Mesodermal cell (in vitro differentiated cells): Measurements from ENCODE around the gene KLF11.
"Not testable (repeated sequence)": the region's sequence is repeated elsewhere in the genome, so short reads cannot be mapped to it uniquely, and the experiment has no call there.

ENCODE experiments used
- H3K27ac ChIP-seq: 2 replicates; pipeline ENCODE4 v1.7.0; 2013; ENCODE audit warnings: mild to moderate bottlenecking, low read depth, low read length, moderate library complexity; ENCODE audit not compliant: severe bottlenecking
- H3K36me3 ChIP-seq: 2 replicates; pipeline ENCODE4 v1.7.1; 2013; ENCODE audit warnings: mild to moderate bottlenecking, low read length, moderate library complexity; ENCODE audit not compliant: control insufficient read depth, insufficient read depth
- H3K4me1 ChIP-seq: one replicate; pipeline ENCODE4 v1.7.1; 2013; ENCODE audit warnings: mild to moderate bottlenecking, low read length; ENCODE audit not compliant: insufficient read depth, control insufficient read depth, poor library complexity, severe bottlenecking
- H3K4me3 ChIP-seq: 2 replicates; pipeline ENCODE4 v1.7.0; 2013; ENCODE audit warnings: low read length, control low read depth, mild to moderate bottlenecking; ENCODE audit not compliant: insufficient read depth, poor library complexity, severe bottlenecking; ENCODE audit errors: extremely low read depth
- H3K9me3 ChIP-seq: 2 replicates; pipeline ENCODE4 v1.7.1; 2013; ENCODE audit warnings: mild to moderate bottlenecking, low read length, moderate library complexity; ENCODE audit not compliant: control insufficient read depth
- WGBS, 2 experiments: methylation state at CpG; one replicate each; pipeline ENCODE4 v1.1.5; 2013; ENCODE audit warnings: missing lambda C conversion rate in 2 of 2; ENCODE audit not compliant: insufficient coverage in 2 of 2; 5-methylcytosine and 5-hydroxymethylcytosine counted together

The KLF11 gene

GRCh38 chr2:10089565-10090190 is 46.3 kb downstream of the KLF11 start:
- no peak overlapping the region for H3K4me3 ChIP-seq
- no peaks in the 10 kb centered on the region for H3K4me1 ChIP-seq
- no peak overlapping the region for H3K27ac ChIP-seq
- H3K36me3 ChIP-seq: no peaks in the 10 kb centered on the region
- H3K9me3 ChIP-seq: no peaks in the 10 kb centered on the region
- 40 to 42% methylated on average over 2 to 4 of the region's 5 CpGs for WGBS, 2 experiments

- WGBS, 2 experiments: 94 to 95% methylated on average over 40 to 51 of the region's 52 CpGs
- Histone ChIP-seq H3K4me1 (no peaks in the 10 kb centered on the region), H3K27ac (no peak overlapping the region), H3K4me3 (no peak overlapping the region), H3K9me3 (no peaks in the 10 kb centered on the region), H3K36me3 (no peaks in the 10 kb centered on the region)
These were observed 48.0 kb downstream of the KLF11 start for GRCh38 chr2:10091182-10091888.

- H3K4me1 ChIP-seq, H3K4me3 ChIP-seq, H3K27ac ChIP-seq, H3K9me3 ChIP-seq, H3K36me3 ChIP-seq: not testable (repeated sequence)
- 92% methylated on average over 2 of the region's 2 CpGs for WGBS, 2 experiments
These were observed 48.5 kb downstream of the KLF11 start for GRCh38 chr2:10091889-10092244.

- Histone ChIP-seq H3K4me3 (no peak overlapping the region), H3K4me1 (no peaks in the 10 kb centered on the region), H3K36me3 (no peaks in the 10 kb centered on the region), H3K27ac (no peak overlapping the region), H3K9me3 (no peaks in the 10 kb centered on the region)
- 87 to 88% methylated on average over 10 to 13 of the region's 13 CpGs for WGBS, 2 experiments
These were observed 51.0 kb downstream of the KLF11 start for GRCh38 chr2:10094271-10094814.

- Histone ChIP-seq H3K9me3 (no peaks in the 10 kb centered on the region), H3K4me3 (no peak overlapping the region), H3K4me1 (no peaks in the 10 kb centered on the region), H3K36me3 (no peaks in the 10 kb centered on the region), H3K27ac (no peak overlapping the region)
- 79 to 83% methylated on average over 9 of the region's 9 CpGs for WGBS, 2 experiments
These were observed 51.8 kb downstream of the KLF11 start for GRCh38 chr2:10095175-10095574.

- Histone ChIP-seq H3K4me3 (no peak overlapping the region), H3K36me3 (no peaks in the 10 kb centered on the region), H3K9me3 (no peaks in the 10 kb centered on the region), H3K4me1 (no peaks in the 10 kb centered on the region), H3K27ac (no peak overlapping the region)
- 91 to 93% methylated on average over 9 to 10 of the region's 10 CpGs for WGBS, 2 experiments
These were observed 53.3 kb downstream of the KLF11 start for GRCh38 chr2:10096641-10097040.

GRCh38 chr2:10097352-10098148 is 54.2 kb downstream of the KLF11 start:
- Histone ChIP-seq H3K4me3 (no peak overlapping the region), H3K36me3 (no peaks in the 10 kb centered on the region), H3K9me3 (no peaks in the 10 kb centered on the region), H3K4me1 (no peaks in the 10 kb centered on the region), H3K27ac (no peak overlapping the region)
- 24 to 40% methylated on average over 9 to 11 of the region's 16 CpGs for WGBS, 2 experiments

GRCh38 chr2:10101491-10101890 is 58.1 kb downstream of the KLF11 start:
- H3K4me1 ChIP-seq: no peaks in the 10 kb centered on the region
- H3K4me3 ChIP-seq: no peak overlapping the region
- H3K27ac ChIP-seq: no peak overlapping the region
- 56 to 63% methylated on average over 3 of the region's 7 CpGs for WGBS, 2 experiments
- H3K9me3 ChIP-seq: no peaks in the 10 kb centered on the region
- no peaks in the 10 kb centered on the region for H3K36me3 ChIP-seq

GRCh38 chr2:10103179-10103578 is 59.8 kb downstream of the KLF11 start:
- 94 to 95% methylated on average over 5 to 6 of the region's 6 CpGs for whole genome bisulfite sequencing, 2 experiments
- Histone ChIP-seq H3K36me3 (no peaks in the 10 kb centered on the region), H3K4me3 (no peak overlapping the region), H3K27ac (no peak overlapping the region), H3K9me3 (no peaks in the 10 kb centered on the region), H3K4me1 (no peaks in the 10 kb centered on the region)
